Measurements from ENCODE around the gene CDCP1. TPM values are rescaled to one million over a fixed set of nuclear protein-coding genes. Genes with fewer than 3 reads are reported as not detected.

The CDCP1 gene
- total and polyA plus RNA-seq, 2 donors (not counting 1 experiment from before 2014, with no cell fraction given), result not detected

- Histone ChIP-seq H3K27me3 (replicated peaks in 1 of 4; ENCODE audit: control extremely low read depth in 1 of 4, control insufficient read depth in 3 of 4, insufficient read depth in 4 of 4, low read length in 3 of 4) (peaks cover 0 to 3% (median 0%) of the 10 kb centered on the region in 4 experiments), H3K36me3 (replicated peaks in 1 of 2; ENCODE audit: control extremely low read depth in 1 of 2, control insufficient read depth in 1 of 2, extremely low read depth in 1 of 2, insufficient read depth in 2 of 2, low read length in 1 of 2) (no peaks in the 10 kb centered on the region), H3K4me3 (ENCODE audit: control extremely low read depth in 1 of 5, extremely low read depth in 1 of 5, insufficient read depth in 1 of 5, low read depth in 2 of 5, low read length in 4 of 5) (no peak overlapping the region), H2AFZ (ENCODE audit: insufficient read depth, low read depth, low read length, poor library complexity, severe bottlenecking) (no peak overlapping the region), H3K79me2 (ENCODE audit: control insufficient read depth, insufficient read depth, low read length) (no peaks in the 10 kb centered on the region), H3K4me1 (ENCODE audit: control insufficient read depth in 2 of 2, insufficient read depth in 2 of 2, low read length in 2 of 2) (no peaks in the 10 kb centered on the region), H4K20me1 (ENCODE audit: control insufficient read depth, insufficient read depth, low read length, poor library complexity, severe bottlenecking) (no peaks in the 10 kb centered on the region), H3K9ac (ENCODE audit: low read length) (no peak overlapping the region), H3K4me2 (replicated peaks; ENCODE audit: low read depth, low read length, poor library complexity, severe bottlenecking) (no peak overlapping the region), H3K9me3 (ENCODE audit: control extremely low read depth in 1 of 3, control insufficient read depth in 2 of 3, insufficient read depth in 1 of 3, low read length in 2 of 3) (peaks cover 0 to 6% (median 0%) of the 10 kb centered on the region in 3 donors), H3K27ac (ENCODE audit: low read length in 2 of 2) (no peak overlapping the region)
- Mint-ChIP-seq H3K4me3 (no peak overlapping the region), H3K27ac (no peak overlapping the region), H3K9me3 (ENCODE audit: insufficient read depth) (no peaks in the 10 kb centered on the region), H3K27me3 (peaks cover 12% of the 10 kb centered on the region), H3K4me1 (no peaks in the 10 kb centered on the region)
- CTCF ChIA-PET, result no interaction called here
- intact Hi-C loops (cut with micrococcal nuclease), result no loop called here
- no peak for ATAC-seq (ENCODE audit: low read depth)
- POLR2A ChIA-PET, result no interaction called here
- WGBS (ENCODE audit: insufficient coverage), result 94% methylated on average over 7 of the region's 7 CpGs
- DNase-seq, result no peak
- no peak for TF ChIP-seq EZH2 (IDR thresholded peaks at IDR 0.05; ENCODE audit: borderline replicate concordance, insufficient read depth, low read depth, low read length, poor library complexity, severe bottlenecking)
- TF ChIP-seq CTCF (IDR thresholded peaks at IDR 0.05), result no peak
These were observed 59.0 kb downstream of the CDCP1 start for GRCh38 chr3:45087155-45087554.

DNA sequence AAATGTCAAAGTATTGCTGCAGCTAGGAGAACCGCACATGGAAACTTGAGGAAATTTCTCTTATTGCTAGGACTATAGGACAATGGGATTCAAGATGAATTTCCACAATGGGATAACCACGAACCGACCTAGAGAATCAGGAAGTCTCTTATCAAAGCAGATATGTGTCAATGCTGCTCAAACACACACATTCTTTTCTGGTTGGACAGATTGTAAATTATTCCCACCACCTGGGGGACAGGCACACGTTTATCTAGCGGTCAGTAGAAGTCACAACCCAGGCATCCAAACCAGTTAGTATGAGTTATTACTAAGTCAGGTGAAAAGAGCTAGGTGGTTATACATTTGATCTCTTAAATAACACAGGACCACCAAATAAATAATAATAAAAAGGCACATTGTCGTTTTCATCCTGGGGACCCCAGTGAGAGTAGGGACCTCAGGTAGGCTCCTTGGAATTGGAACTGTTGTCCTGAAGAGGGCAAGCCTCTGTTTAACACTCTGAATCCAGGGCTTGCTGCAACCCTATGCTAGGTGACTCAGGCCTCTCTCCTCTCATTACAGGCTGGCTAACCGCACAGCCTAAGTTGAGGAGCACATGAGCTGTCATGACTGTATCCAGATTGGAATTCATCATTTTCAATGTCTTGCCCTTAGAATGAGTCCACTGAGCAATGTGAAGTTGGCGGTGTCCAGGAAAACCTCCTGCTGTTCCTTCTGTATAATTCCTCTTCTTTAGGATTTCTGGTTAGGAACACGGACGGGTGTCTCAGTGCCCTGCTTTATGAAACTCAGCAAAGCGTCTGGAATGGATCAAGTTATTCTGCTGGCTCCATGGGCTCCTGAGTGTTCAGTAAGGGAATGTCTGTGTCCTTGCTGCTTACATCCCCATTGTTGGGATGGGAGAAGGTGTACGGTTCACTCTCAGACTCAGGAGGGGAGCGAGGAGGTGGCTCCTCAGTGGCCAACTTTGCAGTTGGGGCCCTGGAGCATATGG, 61.1 kb downstream of the CDCP1 start:
- TF ChIP-seq EZH2 (IDR thresholded peaks at IDR 0.05; ENCODE audit: borderline replicate concordance, insufficient read depth, low read depth, low read length, poor library complexity, severe bottlenecking) (no peak), CTCF (IDR thresholded peaks at IDR 0.05) (no peak)
- no peaks in the 10 kb centered on the region for H3K4me1 Mint-ChIP-seq
- intact Hi-C loops (cut with micrococcal nuclease), result no loop called here

More for the DNA sequence above, 61.1 kb downstream of the CDCP1 start:
- Histone ChIP-seq H3K27me3 (replicated peaks in 1 of 4; ENCODE audit: control extremely low read depth in 1 of 4, control insufficient read depth in 3 of 4, insufficient read depth in 4 of 4, low read length in 3 of 4) (peaks cover 0 to 3% (median 0%) of the 10 kb centered on the region in 4 experiments), H3K4me1 (ENCODE audit: control insufficient read depth in 2 of 2, insufficient read depth in 2 of 2, low read length in 2 of 2) (no peaks in the 10 kb centered on the region), H3K4me2 (replicated peaks; ENCODE audit: low read depth, low read length, poor library complexity, severe bottlenecking) (no peak overlapping the region), H3K36me3 (replicated peaks in 1 of 2; ENCODE audit: control extremely low read depth in 1 of 2, control insufficient read depth in 1 of 2, extremely low read depth in 1 of 2, insufficient read depth in 2 of 2, low read length in 1 of 2) (no peaks in the 10 kb centered on the region), H3K9ac (ENCODE audit: low read length) (no peak overlapping the region), H3K9me3 (ENCODE audit: control extremely low read depth in 1 of 3, control insufficient read depth in 2 of 3, insufficient read depth in 1 of 3, low read length in 2 of 3) (no peaks in the 10 kb centered on the region), H3K79me2 (ENCODE audit: control insufficient read depth, insufficient read depth, low read length) (no peaks in the 10 kb centered on the region), H4K20me1 (ENCODE audit: control insufficient read depth, insufficient read depth, low read length, poor library complexity, severe bottlenecking) (no peaks in the 10 kb centered on the region), H3K27ac (ENCODE audit: low read length in 2 of 2) (no peak overlapping the region), H3K4me3 (ENCODE audit: control extremely low read depth in 1 of 5, extremely low read depth in 1 of 5, insufficient read depth in 1 of 5, low read depth in 2 of 5, low read length in 4 of 5) (no peak overlapping the region), H2AFZ (ENCODE audit: insufficient read depth, low read depth, low read length, poor library complexity, severe bottlenecking) (no peak overlapping the region)
- Mint-ChIP-seq H3K27me3 (peaks cover 12% of the 10 kb centered on the region), H3K9me3 (ENCODE audit: insufficient read depth) (no peaks in the 10 kb centered on the region), H3K4me3 (no peak overlapping the region), H3K27ac (no peak overlapping the region)
- ChIA-PET CTCF (no interaction called here), POLR2A (no interaction called here)
- 95% methylated on average over 6 of the region's 13 CpGs for WGBS (ENCODE audit: insufficient coverage)
- ATAC-seq (ENCODE audit: low read depth) (no peak), DNase-seq (no peak)
